ENCODE data around the gene PIK3C2G.

PIK3C2G gene

GRCh38 chr12:18421867-18422266 lies 160.5 kb downstream of the PIK3C2G start:
- DNase-seq: no peak

DNA sequence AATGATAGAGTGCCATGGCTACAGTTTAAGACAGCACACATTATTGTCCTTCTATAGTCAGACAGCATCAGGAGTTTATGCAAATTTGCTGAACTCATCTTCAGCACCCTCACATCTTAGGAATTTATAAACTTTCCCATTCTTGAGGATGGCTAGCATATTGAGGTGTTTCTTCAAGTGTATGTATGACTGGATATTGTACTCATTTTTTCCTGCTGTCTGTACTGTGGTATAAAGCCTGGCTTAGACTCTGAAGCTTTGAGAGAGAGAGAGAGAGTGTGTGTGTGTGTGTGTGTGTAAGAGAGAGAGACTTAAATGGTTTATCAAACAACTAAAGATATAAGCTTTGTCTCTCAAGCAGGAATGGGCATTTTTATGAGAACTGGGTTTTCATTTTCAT lies 161.6 kb downstream of the PIK3C2G start:
- DNase-seq: no peak

- no peak for DNase-seq
Measured at GRCh38 chr12:18424857-18425256, 163.5 kb downstream of the PIK3C2G start.

DNA sequence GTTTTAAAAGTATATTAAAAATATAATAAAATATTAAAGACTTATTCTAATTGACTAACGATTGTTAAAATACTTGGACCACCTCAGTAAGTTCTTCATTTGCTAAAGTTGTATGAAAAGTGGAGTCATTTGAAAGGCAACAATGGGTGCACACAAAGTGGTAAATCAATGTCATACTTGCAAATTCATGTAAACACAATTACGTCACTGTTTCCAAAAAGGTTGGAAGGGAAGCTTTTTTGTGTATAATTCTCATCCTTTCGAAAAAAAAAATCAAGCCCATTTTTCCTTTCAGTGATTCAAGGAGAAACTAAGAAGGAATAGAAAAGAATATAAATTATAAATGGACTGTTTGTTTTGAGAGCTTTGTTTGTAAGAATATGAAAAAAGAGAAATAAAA lies 166.2 kb downstream of the PIK3C2G start:
- no peak for DNase-seq

- no peak for DNase-seq
Measured at GRCh38 chr12:18428416-18428815, 167.1 kb downstream of the PIK3C2G start.

GRCh38 chr12:18429366-18429765 lies 168.0 kb downstream of the PIK3C2G start:
- no peak for DNase-seq

GRCh38 chr12:18430425-18431048 lies 169.2 kb downstream of the PIK3C2G start:
- no peak for DNase-seq

DNA sequence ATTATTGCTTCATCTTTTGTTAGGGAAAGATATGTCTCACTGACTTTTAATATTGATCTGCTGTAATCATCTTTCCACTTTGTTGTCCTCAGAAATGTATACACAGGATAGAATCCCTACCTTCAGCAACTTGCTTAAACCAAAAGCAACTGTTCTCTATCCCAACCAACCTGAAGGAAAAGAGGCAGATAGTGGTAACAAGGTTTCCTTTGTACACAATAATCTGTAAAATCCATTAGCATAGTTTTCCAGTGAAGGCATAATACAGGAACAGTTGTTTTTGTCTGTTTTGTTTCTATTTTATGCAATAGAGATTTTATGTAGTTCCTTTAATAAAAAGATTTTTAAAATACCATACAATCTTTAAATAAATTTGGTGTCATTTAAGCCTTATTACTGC lies 170.5 kb downstream of the PIK3C2G start:
- no peak for DNase-seq

DNA sequence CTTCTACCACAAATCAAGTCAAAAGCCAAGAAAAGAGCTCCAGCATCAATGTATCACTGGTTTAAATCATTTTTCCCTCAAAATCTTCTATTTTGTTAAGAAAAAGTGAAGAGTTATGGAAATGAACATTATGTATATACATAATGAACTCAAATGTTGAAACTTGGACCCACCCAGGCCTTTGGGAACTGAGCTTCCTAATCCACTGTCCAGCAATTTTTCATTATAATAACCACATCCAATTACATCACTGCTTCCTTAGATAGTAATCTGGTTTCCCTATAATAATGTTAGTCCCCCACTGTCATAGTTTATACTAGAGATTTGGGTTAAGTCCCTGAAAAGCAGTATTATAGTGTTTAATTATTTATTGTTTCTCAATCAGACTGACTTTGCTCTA lies 170.9 kb downstream of the PIK3C2G start:
- DNase-seq: no peak

- DNase-seq: no peak
Measured at GRCh38 chr12:18436170-18436569, 174.9 kb downstream of the PIK3C2G start.

GRCh38 chr12:18439541-18439940 lies 178.2 kb downstream of the PIK3C2G start:
- no peak for DNase-seq

GRCh38 chr12:18443768-18444437 lies 182.6 kb downstream of the PIK3C2G start:
- no peak for DNase-seq

DNA sequence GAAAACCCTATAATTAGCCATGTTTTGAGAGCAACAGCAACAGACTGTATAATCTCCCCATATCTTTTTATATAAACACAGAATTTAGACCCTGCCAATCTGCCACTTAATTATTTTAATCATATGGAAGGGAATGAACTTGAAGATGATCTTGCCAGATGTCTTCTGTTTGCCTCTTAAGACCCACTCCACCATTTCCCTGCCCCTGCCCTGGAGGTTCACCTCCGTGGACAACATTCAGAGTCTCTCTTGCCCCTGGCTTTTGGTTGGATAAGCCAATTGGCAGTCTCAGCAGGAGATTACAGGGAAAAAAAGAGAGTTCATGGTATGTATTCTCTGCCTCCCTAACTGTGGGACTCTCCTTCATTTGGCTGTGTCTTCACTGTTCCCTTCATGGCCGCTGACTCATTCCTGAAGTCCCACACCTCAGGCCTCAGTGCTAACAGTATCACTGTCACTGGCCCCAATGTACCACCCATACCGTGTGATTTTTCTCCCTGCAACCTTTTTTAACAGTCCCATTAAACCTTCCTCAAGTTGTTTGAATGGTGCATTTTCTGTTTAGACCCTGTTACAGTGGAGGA lies 184.8 kb downstream of the PIK3C2G start:
- DNase-seq: no peak

- no peak for DNase-seq
Measured at GRCh38 chr12:18454330-18454729, 193.0 kb downstream of the PIK3C2G start.

GRCh38 chr12:18456344-18456743 lies 195.0 kb downstream of the PIK3C2G start:
- no peak for DNase-seq

GRCh38 chr12:18457362-18457761 lies 196.0 kb downstream of the PIK3C2G start:
- DNase-seq: no peak

GRCh38 chr12:18461758-18462157 lies 200.4 kb downstream of the PIK3C2G start:
- no peak for DNase-seq

DNA sequence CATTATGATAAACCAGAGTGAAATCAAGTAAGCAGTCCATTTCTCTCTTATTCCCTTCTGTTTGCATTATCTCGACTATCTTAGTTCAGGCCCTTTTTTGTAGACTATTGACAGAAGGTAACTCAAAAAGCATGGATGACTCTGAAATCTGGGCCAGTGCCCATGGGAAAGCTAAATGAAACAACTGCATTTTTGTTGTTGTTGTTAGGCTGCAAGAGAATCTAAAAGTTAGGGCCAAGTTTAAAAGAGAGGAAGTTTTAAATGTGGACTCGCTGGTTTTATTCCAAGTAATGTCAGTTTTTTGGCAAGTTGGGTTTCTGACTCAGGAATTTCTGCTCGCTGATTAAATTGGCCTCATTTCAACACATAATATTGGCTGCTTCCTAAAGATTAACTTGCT lies 201.1 kb downstream of the PIK3C2G start:
- DNase-seq: no peak

DNA sequence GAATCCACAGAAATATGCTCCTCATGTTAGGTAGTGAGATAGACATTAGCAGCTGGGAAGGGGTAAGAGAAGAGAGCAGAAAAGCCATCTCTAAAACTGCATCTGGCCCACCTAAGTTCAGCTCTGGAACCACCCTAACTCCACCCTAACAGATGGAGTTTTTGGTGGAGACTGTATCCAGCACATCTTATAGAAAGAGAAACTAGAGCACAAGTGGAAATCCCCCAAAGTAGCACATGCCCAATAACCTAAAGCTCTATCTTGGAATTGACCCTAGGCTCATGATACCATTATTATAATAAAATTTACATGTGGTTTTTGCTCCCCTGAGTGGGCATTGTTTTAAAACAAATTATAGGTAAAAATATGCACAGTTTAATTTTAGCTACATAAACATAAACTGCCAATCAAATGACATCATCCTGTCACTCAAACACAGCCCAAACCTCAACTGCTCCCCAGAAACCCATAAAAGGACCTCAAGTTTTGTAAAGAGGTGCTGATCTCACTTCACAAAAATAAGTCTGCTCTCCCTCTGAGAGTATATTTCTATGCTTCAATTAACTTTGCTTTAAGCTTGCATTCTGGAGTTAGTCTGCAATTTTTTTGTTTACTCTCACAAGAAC lies 206.4 kb downstream of the PIK3C2G start:
- DNase-seq: no peak

DNA sequence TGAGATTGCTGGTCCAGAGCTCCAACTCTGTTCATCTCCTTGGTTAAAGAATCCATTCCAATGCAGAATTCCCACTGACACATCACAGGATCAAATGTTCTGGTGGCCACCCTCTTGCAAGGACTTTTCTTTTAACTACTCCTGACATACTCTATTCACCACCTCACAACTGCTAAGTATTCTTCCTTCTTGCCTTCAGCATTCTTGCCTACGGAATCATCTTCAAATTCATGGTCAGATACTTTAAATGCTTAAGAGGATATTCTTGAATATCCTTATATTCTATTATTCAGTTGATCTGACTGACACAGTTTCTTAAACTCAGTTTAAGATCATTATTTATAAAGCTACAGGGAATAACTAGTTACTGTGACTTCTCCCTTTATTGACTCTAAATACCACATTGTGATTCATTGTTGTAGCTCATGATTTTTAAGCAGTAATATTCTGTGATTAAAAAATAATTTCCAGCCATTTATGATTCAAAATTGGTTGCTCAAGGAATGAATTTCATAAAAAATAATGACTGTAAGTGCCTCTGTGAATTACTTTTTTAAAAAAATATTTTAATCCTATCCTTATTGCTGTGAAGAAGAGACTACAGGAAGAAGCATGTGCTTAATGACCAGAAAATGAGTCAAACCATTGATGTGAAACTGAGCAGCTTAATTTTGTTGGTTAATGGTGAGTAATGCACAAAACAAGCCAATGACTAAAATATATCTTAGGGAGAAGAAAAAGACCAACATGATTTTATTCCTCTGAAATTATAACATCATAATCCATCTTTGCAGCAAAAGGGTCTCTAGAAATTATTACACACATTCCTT lies 207.1 kb downstream of the PIK3C2G start:
- DNase-seq: no peak

DNA sequence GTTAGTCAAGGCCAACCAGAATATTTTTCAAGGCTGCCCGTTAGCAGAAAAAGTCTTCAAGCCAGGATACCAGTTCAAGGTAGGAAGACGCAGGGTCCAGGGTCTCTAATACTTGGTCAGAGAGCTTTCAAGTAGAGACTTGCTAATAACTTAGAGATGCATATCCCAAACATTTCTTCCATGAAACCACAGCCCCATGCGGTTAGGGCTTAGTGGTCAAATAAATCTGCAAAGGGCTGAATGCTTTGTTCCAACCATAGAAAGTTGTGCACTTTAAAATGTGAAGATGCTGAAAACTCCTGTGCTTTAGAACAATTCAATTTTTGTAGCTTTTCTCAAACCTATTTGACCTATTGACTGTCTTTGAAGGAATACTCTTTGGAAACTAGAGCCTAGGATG lies 208.9 kb downstream of the PIK3C2G start:
- no peak for DNase-seq

DNA sequence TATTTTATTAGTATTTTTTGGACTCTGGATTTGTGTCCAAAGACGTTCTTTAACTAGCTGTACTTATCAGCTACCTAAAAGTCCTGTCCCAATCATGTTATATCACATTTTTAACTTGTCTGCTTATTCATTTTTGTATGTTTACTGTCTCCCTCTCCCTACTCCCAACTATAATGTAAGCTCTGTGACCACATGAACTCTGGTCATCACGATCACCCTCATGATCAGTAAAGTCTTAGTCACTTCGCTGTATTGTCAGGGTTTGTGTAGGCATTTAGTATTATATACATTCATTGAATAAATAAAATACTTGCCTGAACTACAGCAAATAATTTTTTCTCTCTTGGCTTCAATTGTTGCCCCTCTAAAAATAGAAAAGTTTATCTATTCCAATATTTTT lies 211.0 kb downstream of the PIK3C2G start:
- no peak for DNase-seq

DNA sequence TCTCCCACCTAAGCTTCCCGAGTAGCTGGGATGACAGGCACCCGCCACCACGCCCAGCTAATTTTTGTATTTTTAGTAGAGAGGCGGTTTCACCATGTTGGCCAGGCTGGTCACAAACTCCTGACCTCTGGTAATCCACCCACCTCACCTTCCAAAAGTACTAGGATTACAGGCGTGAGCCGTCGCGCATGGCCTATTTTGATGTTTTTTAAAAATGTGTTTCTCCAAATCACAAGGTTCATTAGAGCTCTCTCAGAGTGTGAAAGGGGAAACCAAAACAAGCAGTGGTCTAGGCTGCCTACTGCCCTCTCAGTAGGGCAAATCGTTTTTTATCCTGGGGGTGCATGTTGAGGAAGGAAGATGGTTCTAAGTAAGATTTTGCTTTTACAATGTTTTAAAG lies 211.5 kb downstream of the PIK3C2G start:
- no peak for DNase-seq
